ENCODE results near the gene PSMC4.
"Not testable (repeated sequence)": the region's sequence is repeated elsewhere in the genome, so short reads cannot be mapped to it uniquely, and the experiment has no call there.

PSMC4 gene

DNA sequence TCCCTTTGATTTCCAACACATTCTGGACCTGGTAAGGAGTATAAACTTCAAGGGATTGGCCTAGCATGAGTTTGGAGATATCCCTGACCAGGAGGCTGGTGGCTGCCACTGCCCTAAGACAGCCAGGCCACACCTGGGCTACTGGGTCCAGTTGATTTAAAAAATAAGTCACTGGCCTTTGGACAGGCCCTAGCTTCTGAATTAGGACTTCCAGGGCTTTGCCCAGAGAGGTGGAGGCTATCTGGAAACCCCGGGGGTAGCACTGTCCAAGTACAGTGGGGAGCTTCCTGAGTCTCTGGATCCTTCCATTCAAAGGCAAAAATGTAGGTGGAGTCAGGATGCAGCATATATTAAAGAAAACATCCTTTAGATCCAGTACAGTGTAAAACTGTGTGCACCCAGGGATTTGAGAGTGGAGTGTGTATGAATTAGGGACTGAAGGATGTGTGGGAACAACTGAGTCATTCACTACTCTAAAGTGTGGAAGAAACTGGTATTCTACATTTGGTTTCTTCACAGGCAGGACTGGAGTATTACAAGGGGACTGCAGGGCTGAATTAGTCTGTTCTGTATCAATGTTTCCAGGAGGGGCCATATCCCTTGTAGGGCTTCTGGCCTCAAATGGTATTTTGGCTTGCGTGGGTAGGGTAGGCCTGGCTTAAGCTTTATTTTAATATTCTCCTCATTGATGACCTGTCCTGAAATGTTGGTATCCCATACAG lies 21.8 kb upstream of the PSMC4 start:
- DNase-seq, result peak in 1 of 2 donors; percentile 14

DNA sequence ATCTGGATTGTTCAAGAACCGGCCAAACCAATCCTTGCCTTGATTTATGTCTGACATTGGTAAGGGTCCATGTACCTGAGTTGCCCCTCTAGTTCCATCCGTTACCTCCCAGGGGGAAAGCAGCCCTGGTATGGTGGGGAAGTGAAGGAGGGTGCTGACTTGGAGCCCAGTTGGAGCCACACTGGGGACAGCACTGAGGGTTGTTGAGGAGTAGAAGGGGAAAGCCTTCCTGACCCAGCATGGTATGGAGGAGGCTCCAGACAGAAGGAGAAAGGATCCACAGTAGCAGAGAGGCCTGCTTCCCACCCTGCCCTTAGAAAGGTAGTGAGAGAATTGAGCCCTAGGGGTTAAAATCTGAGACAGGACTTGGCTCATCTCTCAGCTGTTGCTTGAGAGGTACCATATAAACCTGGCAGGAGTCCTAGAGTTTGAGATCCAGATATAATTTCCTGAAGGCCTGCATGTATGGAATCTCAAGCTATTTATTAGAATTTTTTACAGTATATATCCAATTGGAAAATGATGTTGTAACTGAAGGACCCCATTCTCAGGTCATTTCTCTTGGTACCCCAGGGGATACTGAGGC lies 19.8 kb upstream of the PSMC4 start:
- DNase-seq, result peak in 1 of 2 donors; percentile 10

DNA sequence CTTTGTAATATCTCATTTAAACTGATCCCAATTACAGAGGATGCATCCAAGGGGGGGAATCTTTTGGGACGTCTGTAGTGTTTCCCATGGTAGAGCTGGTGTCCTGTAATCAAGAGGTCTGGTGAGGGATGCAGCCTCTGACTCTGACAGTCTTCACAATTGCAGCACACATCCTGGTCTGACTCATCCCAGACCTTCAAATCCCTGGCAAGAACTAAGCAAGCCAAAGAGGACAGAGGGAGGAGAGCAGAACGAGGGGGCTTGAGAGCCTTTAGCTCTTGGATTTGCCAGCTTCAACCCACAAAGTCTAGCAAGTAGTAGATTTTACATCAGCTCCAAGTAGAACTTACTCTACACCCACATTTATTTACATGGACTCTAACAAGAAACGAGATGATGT lies 19.3 kb upstream of the PSMC4 start:
- peak in 1 of 2 donors; percentile 15 for DNase-seq

DNA sequence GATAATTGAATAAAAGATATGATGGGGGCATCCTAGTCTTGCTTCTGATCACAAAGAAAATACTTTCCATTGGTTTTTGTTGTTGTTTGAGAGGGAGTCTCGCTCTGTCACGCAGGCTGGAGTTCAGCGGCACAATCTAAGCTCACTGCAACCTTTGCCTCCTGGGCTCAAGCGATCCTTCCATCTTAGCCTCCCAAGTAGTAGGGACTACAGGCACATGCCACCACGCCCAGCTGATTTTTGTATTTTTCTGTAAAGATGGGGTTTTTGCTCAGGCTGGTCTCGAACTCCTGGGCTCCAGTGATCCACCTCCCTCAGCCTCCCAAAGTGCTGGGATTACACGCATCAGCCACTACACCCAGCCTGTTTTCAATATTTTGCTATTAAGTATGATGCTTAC lies 17.1 kb upstream of the PSMC4 start:
- DNase-seq, result peak in 1 of 2 donors; percentile 14

DNA sequence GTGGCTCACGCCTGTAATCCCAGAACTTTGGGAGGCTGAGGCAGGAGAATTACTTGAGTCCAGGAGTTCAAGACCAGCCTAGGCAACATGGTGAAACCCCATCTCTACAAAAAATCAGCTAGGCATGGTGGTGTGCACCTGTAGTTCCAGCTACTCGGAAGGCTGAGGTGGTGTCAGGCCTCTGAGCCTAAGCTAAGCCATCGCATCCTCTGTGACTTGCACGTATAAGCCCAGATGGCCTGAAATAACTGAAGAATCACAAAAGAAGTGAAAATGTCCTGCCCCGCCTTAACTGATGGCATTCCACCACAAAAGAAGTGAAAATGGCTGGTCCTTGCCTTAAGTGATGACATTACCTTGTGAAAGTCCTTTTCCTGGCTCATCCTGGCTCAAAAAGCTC lies 13.1 kb upstream of the PSMC4 start:
- not testable (repeated sequence) for DNase-seq

GRCh38 chr19:39958942-39959341 lies 12.0 kb upstream of the PSMC4 start:
- DNase-seq, result peak in 1 of 2 donors; percentile 17

DNA sequence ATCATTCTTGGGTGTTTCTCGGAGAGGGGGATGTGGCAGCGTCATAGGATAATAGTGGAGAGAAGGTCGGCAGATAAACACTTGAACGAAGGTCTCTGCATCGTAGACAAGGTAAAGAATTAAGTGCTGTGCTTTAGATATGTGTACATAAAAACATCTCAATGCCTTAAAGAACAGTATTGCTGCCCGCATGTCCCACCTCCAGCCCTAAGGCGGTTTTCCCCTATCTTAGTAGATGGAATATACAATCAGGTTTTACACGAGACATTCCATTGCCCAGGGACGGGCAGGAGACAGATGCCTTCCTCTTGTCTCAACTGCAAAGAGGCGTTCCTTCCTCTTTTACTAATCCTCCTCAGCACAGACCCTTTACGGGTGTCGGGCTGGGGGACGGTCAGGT lies 11.6 kb upstream of the PSMC4 start:
- DNase-seq, result peak in 1 of 2 donors; percentile 16

- no peak for DNase-seq
These were observed 7.1 kb upstream of the PSMC4 start for GRCh38 chr19:39963898-39964297.

GRCh38 chr19:39966617-39967016 lies 4.3 kb upstream of the PSMC4 start:
- no peak for DNase-seq

DNA sequence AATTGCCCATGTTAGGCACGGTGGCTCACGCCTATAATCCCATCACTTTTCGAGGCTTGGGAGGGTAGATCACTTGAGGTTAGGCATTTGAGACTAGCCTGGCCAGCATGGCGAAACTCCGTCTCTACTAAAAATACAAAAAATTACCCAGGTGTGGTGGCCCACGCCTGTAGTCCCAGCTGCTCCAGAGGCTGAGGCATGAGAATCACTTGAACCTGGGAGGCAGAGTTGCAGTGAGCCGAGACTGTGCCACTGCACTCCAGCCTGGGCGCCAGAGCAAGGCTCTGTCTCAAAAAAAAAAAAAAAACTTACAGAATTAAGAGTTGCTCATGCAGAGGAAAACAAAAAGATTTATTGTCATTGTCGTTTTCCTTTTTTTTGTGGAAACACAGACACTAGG lies 3.4 kb upstream of the PSMC4 start:
- DNase-seq, result peak in 1 of 2 donors; percentile 8

DNA sequence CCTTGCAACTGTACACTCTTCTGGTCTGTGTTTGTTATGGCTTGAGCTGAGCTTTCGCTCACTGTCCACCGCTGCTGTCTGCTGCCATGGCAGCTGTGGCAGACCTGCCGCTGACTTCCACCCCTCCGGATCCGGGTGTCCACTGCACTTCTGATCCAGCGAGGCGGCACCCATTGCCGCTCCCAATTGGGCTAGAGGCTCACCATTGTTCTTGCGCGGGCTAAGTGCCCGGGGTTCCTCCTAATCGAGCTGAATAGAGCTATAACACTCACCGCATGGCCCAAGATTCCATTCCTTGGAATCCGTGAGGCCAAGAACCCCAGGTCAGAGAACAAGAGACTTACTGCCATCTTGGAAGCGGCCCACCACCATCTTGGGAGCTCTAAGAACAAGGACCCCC lies 2.2 kb upstream of the PSMC4 start:
- DNase-seq, result peak in 1 of 2 donors; percentile 13

GRCh38 chr19:39969266-39969665 lies 1.7 kb upstream of the PSMC4 start:
- DNase-seq, result peak in 1 of 2 donors; percentile 17

GRCh38 chr19:39969681-39970424 lies 1.1 kb upstream of the PSMC4 start:
- peak; percentile 20 to 32 for DNase-seq

DNA sequence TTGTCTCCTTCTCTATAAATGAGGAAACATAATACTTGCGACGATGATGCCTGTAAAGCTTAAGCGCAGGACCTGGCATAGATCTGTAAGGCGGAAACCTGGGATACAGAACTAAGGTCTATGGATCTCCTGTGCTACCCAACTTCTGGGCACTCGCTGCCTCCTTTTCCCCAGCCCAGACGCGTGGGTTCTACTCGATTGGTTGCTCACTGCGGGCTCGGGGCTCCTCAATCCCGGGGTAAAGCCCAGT lies 615 bp upstream of the PSMC4 start:
- DNase-seq, result no peak

DNA sequence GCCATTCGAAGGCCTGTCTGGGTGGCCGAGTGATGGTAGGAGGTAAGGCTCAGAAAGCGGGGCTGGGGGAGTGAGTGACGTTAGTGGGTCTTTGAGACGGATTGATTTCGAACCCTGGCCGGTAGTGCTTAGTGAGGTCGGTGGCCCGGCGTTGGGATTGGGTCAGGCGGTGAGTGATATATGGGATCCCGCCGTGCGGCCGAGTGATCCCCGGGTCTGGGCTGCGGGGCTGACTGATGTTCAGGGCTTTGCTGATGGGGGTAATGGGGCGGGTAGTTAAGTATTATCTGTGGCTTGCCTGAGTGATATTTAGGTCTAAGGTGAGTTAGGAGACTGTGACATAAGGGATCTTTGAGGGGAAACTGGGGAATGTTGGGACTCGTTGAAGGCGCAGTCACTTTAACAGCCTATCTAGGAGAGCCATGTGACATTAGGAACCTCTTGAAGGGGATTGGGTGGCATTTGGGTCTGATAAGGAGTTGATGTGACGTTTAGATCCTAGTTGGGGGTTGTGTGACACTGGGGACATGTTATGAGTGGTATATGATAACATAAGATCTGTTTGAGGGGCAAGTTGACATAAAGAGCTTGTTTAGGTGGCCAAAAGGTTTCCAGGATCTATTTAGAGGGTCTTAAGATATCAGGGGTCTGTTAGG lies 543 bp downstream of the PSMC4 start:
- DNase-seq, result peak in 1 of 2 donors; percentile 33

DNA sequence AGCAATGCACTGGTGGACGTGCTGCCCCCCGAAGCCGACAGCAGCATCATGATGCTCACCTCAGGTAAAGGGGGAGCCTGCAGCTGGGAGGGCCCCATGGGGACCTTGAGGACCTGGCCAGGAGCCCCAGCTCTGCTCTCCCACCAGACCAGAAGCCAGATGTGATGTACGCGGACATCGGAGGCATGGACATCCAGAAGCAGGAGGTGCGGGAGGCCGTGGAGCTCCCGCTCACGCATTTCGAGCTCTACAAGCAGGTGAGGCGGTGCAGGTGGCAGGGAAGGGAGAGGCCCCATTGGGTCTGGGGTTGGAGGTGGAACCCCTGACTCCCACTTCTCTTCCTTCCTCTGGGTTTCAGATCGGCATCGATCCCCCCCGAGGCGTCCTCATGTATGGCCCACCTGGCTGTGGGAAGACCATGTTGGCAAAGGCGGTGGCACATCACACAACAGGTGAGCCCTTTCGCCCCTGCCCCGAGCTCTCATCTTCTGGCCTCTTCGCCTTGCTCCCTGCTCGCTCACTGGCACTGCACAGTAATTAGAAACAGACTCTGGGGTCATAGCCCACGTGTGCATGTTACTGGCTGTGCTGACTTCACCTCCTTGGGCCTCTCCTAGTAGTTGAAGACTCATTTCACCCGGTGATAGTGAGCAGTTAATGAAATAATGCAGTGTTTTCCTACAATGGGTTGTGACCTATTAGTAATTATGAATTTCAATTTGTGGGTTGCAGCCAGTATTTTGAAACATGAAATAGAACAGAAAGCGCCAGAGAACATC lies 3.6 kb downstream of the PSMC4 start:
- no peak for DNase-seq

- no peak for DNase-seq
These were observed 11.9 kb downstream of the PSMC4 start for GRCh38 chr19:39982883-39983282.

DNA sequence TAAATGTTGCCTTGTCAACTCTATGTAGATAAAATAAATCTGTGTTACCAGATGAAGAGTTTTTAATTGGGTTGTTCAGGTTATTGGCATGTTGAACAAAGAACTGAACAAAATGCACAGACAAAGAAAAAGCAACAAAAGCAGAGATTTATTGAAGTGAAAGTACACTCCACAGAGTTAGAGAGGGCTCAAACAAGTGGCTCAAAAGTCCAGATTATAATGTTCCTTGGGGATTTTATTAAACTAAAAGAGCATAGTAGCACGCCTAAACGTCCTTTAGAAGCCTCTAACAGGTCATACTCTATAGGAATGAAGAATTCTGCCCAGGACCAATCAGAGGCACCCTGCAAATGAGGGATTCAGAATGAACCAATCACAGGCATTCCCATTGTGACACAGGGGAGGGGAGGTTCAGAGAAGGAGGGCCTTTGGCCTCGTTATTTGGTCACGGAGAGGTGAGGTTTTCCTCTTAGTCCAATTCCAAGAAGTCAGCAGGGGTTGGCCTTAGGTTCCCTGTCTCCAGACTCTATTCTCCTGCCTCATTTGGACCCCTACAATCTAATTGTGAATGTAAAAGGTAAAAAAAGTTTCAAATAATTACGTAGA lies 12.8 kb downstream of the PSMC4 start:
- DNase-seq, result no peak

DNA sequence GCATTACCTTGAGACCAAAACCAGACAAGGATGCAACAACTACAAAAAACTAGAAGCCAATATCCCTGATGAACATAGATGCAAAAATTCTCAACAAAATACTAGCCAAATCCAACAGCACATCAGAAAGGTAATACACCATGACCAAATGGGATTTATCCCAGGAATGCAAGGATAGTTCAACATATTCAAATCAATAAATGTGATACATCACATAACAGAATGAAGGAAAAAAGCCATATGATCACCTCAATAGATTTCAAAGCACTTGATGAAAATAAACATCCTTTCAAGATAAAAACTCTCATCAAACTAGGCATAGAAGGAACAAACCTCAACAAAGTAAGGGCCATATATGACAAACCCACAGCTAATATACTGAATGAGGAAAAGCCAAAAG lies 15.7 kb downstream of the PSMC4 start:
- no peak for DNase-seq

- DNase-seq, result no peak
These were observed 16.2 kb downstream of the PSMC4 start for GRCh38 chr19:39987167-39987566.

DNA sequence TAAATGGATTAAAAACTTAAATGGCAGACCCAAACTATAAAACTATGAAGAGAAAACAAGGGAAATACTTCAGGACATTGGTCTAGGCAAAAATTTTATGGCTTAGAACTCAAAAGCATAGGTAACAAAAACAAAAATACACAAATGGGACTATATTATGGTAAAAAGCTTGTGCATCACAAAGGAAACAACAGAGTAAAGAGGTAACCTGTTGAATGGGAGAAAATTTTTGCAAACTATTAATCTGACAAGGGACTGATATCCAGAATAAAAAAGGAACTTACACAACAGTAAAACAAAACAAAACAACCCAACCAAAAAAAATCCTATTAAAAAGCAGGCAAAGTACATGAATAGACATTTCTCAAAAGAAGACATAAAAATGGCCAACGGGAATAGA lies 16.6 kb downstream of the PSMC4 start:
- DNase-seq, result no peak

DNA sequence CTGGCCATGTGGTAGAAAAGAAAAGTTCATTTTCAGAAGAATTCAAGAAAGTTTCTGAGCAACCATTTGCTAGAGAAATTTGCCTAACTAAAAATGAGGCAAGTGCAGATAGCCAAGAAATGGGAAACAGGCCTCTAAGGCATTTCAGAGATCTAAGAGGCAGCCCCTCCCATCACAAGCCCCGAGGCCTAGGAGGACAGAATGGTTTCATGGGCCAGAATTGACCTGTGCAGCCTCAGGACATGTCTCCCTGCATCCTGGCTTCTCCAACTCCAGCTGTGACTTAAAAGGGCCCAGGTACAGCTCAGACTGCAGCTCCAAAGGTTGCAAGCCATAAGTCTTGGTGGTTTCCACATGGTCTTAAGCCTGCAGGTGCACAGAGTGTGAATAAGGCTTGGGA lies 22.6 kb downstream of the PSMC4 start:
- DNase-seq, result no peak

DNA sequence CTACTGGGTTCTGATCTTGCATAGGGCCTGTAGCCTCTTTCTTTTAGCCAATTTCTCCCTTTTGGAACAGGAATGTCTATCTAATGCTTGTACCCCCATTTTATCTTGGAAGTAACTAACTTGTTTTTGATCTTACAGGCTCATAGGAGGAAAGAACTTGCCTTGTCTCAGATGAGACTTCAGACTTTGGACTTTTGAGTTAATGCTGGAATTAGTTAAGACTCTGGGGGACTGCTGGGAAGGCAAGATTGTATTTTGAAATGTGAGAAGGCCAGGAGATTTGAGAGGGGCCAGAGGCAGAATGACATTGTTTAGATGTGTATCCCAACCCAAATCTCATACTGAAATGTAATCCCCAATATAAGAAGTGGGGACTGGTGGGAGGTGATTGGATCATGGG lies 23.4 kb downstream of the PSMC4 start:
- no peak for DNase-seq
